UCSD-AML1 (cell line): ENCODE measurements around the gene POLN.

ENCODE experiments used
- DNase-seq: peaks from one replicate; lab custom pipeline; 2025; ENCODE audit not compliant: unreplicated experiment; lab: John Stamatoyannopoulos, UW

POLN gene

DNA sequence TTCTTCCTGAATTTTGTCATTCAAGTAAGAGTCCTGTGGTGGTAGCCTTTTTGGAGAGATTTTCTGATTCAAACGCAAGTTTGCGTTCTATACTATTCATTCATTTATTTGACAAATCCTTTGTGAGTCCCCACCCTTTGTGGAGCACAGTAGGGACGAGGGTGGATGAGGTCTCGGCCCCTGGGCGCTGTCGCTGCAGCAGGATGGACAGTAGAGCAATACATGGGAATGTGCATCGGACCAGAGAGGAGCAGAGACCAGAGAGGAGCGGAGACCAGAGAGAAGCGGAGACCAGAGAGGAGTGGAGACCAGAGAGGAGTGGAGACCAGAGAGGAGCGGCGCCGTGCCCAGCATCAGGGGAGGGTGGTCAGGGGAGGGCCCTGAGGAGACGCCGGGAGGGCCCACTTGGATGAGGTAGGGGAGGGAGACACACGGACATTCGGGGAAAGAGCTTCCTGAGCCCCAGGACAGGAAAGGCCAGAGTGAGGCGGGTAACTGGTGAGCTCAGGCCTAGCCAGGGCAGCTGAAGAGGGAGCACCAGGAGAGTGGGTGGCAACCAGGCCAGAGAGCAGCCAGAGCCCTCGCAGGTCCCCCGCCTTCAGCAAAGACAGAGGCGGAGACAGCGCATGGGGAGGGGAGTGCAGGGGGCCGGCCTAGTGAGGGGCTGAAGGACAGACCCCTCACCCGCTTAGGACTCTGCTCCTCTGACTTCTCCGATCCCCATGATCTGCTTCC is 115.4 kb downstream of the POLN start:
- no peak for DNase-seq

DNA sequence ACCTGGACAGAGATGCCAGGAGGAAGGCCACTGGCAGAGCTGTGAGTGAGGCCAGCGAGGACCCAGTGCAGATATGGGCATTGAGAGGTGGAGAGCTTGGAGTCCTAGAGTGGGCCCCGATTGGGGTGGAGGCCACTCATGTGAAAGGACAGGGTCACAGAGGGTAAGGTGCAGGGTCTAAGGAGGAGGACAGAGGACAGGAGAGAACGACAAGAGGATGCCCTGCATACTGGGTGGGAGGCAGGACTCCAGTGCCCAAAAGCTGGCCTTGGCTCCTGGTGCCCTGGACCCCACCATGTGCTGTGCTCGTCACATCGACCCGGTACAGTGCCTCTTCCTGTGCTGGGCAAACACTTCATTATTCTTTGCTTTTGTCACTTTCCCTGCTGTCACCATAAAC is 116.1 kb downstream of the POLN start:
- no peak for DNase-seq

DNA sequence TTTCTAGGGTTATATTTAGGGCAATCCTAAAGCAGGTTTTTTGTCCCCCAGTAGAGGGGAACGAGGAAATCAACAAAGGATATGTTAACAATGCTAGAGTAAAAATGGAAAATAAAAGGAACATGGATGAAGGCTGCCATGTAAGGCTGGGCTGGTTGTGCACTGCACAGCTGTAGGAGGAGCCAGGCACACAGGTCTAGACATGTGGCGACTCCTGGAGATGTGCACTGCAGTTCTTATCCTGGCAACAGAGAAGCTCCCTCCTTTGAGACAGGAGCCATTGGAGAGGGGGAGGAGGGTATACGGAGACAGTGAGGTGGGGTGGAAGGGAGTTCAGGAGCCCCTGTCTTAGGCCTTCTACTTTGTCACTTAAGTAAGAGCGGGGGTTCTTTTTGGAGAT is 116.9 kb downstream of the POLN start:
- no peak for DNase-seq

DNA sequence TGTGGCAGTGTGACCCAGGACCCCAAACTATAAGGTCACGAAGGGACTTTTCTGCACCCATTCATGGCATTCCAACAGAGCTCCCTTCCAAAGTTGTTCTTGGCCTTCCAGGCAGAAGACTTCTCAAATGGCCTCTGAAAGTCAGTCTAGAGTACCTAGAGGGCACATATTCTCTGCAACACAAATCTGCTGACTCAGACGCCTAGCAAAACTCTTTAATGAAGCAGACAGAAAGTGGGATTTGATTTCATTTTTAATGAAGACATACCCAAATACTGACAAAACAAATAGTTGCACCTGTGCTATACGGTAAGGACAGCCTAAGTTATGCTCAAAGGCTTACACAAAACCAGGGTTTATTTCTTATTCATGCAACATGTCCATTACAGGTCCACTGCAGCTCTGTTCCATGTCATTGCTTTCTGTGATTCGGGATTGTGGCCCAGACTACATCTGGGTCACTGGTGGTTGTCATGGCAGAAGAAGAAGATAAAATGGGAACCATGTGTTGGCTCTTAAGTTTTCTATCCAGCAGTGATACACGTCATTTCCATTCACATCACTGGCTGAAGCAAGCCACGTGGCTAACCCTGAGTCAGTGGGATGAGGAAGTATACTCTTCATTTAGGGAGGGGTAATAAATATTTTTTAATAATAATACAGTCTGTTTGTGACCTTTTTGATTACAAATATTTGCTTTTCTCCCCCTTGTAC is 125.1 kb downstream of the POLN start:
- no peak for DNase-seq

DNA sequence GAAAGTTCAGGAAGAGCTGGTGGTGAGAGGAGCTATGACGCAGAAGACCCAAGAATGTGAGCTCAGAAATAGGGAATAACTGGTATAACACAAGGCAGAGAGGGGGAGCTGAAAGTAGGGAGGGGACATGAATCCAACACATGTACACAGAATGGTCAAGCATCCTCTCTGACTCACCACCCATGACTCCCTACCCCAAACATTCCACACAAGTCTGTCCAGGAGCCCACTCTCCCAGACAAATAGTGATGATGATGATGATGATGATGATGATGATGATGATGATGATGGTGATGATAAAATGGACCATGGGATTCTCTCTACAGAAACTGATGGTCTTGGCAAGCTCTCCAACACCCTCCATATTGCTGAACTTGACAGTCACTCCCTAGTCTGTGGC is 136.4 kb downstream of the POLN start:
- no peak for DNase-seq

DNA sequence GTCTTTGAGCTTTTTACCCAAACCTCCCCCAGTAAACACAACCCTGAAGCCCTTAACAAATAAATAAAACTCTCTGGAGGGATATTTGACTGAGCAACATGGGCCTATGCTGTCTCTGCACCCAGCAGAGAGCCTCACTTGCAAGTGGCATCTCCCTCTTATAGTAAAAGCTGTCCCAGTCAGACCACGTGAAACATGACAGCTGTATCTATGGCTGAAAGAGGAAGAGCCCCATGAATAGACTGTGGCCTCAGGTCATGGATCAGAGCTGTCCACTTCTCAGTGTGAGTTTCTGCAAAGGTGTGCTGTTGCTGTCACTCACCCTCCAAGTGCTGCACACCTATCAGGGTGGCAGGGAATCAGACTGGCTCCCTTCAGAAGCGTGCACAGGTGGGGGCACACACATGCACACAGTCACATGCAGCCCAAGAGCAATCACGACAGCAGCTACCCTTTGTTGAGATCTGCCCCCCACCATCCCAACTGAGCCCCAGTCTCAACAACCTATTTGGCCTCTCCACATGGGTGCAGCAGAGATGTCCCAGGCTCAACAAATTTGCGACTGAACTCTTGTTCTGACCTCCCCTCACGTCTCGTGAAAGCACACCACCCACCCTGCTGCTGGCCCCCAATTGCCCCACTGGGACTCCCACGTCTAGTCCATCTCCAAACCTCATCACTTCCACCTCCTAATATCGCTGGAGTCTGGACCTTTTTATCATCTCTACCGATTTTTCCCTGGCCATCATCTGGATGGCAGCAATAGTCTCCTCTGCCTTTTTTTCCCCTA is 137.2 kb downstream of the POLN start:
- no peak for DNase-seq

DNA sequence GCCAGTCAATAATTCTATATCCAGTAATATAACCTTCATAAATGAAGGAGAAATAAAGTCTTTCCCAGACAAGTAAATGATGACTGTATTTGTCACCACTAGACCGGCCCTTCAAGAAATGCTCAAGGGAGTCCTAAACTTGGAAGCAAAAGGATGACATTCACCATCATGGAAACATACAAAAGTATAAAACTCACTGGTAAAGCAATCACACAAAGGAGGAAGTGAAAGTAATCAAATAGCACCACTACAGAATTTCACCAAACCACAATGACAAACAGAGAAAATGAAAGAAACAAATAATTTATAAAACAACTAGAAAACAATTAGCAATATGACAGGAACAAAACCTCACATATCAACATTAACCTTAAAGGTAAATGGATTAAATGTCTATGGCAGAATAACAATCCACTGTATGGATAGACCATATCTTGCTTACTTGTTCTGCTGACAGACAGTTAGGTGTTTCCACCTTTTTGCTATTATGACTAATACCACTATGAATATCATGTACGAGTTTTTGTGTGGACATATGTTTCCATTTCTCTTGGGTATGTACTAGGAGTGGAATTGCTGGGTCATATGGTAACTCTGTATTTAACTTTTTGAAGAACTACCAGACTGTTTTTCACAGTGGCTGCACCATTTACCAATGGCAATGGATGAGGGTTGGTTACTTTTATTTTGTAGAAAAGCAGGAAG is 137.9 kb downstream of the POLN start:
- no peak for DNase-seq

DNA sequence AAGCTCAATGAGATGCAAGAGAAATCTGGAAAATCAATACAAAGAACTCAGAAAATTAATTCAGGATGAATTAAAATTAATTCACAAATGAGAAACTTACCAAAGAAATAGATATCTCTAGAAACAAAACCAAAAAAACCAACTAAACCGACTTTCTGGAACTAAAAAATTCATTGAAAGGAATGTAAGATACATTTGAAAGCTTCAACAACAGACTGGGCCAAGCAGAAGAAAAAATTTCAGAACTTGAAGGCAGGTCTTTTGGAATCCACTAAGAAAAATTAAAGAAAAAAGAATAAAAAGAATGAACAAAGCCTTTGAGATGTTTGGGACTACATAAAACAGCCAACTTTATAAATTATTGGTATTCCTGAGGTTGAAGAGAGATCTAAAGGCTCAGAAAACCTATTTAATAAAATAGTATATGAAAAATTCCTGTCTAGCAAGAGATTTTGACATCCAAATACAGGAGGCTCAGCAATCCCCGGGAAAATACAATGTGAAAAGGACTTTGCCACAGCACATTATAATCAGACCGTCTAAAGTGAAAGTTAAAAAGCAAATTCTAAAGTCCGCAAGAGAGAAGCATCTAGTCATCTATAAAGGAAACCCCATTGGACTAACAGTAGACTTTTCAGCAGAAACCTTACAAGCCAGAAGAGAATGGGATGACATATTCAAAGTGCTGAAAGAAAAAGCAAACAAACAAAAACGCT is 138.6 kb downstream of the POLN start:
- DNase-seq: no peak

DNA sequence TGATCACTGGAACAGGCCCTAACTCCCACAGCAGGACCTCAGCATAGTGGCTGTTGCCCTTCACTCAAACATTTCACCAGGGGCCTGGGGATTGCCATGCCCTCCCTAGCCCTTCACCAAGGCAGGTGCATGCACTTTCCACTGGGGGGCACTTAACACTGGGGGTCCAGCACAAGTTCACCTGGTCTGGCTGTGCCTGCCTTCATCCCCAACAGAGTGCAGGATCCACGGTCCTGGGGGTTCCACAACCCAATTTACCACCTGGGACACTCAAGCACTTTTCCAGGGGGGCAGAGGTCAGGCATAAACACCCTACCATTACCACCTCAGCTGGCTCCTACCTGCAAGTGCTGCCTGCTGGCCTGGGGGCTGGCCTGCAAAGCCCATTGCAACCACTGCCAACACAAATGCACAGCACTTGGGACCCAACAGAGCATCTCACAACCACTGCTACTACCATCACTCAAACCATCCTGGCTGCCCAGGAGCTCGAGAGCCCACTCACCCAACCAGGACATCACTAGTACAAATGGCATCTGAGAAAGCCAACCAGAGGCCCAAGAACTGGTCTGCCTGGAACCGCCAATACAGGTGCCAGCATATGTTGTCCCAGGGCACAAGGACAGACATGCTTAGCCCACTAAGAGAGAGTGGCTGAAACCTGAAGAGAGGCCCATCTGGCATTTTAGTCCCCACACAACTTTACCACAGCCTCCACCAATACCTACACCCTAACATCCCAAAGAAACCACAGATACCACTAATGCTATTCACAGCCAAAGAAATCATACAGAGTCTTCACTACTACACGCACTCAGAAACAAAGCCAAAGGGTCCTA is 139.7 kb downstream of the POLN start:
- DNase-seq: no peak

DNA sequence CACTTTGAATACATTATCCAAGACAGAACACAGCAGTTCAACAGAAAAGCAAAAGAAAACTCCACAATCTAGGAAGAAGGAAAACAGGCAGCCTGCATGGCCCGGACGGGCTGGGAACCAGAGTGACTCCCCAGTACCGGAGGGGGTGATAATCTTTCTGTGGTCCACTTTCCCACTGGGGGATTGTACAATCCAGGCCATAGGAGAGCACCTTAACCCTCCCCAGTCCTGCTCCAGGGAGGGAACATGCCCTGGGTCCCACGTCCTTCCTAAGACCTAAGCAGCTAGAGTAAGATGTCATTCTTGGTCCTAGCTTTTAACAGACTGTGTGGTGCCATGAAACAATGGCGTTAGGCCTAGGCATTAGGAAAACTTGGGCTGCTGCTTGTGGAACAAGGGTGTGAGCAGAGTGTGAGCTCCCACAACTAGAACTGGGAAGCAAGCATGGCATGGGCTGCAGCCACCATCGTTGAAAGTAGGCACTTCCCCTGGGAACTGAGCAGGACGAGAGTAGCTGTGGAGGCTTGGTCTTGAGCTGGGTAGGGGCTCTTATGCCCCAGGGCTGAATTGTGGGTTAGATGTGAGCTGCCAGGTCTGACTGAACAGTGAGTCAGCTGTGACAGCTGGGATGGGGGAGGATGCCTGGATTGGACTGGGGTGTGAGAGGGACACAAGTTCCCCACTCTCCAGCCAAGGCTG is 140.4 kb downstream of the POLN start:
- DNase-seq: no peak

DNA sequence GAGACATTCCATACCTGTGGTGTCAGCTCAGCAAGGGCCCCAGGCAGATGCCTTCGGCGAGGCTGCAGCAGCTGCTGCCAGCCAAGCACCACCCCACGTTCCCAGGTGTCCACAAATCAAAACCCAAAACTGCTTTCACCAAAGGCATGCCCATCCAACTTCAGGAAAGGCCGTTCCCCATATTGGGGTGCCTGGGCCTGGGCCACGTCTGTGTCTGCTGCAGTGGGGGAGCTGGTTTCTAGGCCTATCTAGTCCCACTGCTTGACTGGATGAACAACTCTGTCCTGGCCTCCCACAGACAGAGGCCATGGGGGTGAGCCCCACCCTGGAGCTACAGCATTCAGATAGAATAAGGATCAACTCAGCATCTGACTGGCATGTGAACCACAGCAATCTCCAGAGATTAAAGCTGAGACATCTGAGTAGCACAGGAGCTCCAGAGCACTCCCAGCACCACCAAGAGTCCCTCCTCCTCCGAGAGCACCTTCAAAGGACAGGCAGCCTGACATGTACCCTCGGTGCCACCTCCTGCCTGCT is 145.8 kb downstream of the POLN start:
- DNase-seq: no peak

DNA sequence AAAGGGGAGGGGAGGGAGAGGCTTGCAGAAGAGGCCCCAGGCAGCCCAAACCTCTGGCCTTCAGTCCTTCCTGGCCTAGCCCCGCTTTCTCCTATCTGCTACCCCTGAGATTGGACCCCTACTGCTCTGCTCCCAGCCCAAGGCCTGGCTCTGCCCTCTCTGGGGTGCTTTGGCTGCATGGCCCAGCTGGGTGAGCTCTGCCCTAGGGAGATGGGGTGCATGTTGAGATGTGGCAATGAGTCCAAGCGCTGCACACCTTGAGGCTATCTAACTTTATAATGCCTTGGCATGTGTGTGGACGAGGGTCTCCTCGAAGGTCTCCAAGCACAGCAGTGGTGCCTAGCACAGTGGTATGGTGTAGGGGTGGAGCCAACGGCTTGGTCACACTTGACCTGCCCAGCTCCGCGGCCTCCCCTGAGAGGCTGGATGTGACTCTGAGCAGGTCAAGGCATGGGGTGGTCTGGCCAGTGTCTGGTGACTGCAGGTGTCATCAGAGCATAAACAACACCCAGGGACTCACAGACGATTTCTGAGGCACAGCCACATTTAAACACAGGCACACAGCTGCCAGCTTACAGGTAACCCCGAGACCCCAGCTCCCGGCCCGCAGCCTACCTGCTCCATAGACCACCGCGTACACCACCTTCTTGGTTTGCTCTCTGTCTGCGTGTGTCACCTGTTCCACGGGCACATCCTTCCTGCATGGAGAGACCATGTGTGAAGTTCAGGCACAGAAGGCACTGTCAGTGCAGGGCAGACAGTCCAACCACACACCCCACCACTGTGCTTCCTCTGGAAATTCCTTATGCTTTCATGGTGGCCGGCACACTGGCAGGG is 146.5 kb downstream of the POLN start:
- DNase-seq: no peak

DNA sequence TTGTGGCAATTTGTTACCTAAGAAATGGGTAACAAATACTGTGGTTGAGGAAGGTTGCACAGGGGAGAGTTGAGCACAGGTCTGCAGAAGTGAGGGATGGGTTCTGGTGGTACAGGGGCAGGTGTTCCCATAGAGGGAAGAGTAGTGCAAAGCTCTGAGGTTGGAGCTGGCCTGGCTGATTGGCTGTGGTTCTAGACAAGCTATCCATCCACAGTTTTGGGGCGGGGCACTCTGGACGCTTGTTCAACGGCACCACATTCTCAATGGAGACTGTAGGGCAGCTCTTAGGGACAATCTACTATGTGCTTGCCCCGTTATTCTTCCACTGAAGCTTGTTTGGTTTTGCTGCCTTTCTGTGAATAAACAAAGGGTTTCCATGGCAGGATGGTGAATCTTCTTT is 147.4 kb downstream of the POLN start:
- no peak for DNase-seq

DNA sequence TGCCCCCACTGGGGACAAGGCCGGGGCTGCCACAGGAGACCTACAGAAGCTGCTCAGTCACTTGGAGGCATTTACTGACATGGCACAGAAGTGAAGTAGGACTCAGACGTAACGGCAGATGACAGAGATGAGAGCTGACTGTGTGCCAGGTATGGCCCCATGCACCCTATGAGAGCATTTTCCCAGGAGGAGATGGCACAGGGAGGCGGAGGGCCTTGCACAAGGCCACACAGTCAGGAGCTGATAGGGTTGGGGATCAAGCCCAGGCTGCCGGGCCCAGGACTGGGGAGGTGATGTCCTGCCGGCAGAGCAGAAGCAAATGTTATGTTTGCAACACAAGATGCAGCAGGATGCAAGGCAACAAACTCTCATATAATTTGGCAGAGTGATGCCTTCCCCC is 148.7 kb downstream of the POLN start:
- DNase-seq: no peak

DNA sequence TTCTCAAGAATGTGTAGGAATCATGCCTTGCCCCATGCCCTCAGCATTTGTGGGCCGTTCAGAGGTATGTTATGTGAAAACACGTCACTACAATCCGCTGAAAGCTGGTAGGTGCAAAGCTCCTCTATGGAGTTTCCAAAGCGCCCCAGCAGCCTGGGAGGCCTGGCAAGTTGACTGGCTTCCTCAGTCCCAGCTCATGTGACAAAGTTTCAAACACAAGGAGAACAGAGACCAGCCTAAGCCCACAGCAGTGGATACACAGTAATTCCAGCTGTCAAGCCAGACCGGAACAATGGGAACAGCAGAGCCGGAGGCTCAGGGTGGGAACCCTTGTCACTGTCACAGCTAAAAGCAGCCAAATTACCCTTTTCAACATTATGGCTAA is 149.3 kb downstream of the POLN start:
- DNase-seq: no peak

DNA sequence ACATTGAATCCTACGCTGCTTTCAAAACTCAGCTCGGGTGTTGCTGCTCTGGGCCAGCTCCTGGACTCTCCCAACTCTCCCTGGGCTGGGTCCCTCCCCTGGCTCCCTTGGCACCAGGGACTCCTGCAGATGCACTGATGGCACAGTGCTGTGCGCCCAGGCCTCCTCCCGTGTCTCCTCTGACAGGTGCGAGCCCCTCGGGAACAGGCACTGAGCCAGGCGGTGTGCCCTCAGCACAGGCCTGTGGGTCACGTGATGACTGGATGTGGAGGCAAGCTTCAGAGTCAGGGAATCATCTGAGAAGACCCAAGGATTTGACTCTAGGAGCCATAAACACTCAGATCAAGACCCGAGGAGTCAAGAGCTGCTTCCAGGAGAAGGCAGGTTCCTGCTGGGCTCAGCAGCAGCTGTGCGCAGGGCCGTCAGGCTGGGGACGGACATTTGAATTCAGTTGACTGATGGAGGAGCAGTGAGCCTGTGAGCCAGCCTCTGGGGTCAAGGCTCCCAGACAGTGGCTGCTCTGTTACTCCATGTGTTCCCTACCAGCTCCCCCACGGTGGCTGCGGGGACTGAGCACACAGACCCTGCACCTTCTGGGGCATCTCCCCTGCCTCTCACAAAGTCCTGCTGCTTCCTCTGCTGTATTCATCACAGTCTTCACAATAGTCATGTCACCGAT is 149.8 kb downstream of the POLN start:
- no peak for DNase-seq

DNA sequence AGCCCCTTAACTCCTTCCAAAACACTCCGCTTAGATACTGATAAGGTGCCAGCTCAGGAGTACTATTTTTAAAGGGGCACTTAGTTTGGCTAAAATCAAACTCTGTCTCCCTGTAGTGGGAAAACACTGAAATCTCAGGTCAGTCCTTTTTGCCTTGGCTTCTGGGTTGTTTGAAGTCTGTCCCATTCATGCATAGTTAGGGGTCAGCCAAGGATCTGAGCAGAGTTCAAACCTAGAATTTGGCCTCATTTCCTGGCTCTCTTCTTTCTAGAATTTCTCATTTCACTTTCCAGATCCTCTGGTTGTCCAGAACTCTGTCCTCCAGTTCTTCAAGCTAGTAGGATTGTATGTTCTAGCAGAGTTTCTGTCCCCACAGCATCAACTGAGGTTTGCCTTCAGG is 151.3 kb downstream of the POLN start:
- DNase-seq: no peak

DNA sequence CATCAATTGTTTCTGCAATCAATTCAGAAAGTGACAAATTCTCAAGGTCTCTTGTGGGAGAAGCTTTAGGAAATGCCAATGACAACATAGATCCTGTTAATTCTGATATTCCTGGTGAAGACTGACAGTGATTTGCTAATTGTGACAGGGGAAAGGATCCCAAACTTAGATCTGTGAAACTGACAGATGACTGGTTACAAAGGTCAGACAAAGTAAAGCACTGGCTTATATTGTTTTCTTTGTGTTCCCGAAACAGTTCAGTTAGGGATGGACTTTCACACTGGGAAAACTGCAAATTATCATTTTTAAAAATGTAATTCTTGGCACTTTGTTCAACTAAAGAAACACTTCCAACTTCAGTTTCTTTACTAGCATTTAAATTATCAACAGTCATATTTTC is 152.7 kb downstream of the POLN start:
- no peak for DNase-seq
